ENCODE measurements around the gene SV2C.

SV2C gene

DNA sequence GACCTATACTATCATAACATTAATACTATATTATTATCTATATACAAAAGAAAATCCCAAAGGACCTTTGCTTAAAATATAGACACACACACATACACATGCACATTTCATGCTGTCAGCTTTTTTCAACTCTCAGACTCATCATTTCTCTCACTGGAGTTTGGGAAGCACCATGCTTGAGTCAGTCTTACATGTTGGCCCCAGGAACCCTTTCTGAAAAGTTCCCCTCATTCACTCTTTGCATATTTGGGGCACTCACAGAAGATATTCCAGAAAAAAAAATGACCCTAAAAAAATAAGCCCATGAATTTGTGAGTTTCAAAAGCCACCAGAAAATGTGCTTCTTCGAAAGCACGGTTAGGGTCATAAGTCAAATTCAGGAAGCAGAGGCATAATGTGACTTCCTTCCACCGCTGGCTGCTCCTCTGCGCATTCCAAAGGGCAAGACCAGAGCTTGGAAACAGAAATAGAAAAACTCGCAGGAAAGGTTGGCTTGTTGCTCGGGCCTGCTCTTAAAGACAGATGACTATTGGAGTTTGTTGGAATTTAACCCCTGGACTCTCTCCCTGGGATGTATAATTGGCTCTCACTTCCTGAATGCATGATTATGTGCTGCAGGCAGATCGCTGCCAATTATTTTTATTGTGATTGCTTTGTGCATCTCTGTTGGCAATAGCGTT is 190.2 kb downstream of the SV2C start:
- TF ChIP-seq ZNF8 (CRISPR knock-in tag; IDR thresholded peaks at IDR 0.05) (no peak), PPARA (CRISPR knock-in tag; IDR thresholded peaks at IDR 0.05; ENCODE audit: borderline replicate concordance) (no peak), CSDC2 (CRISPR knock-in tag; IDR thresholded peaks at IDR 0.05) (no peak), POU6F1 (CRISPR knock-in tag; IDR thresholded peaks at IDR 0.05; ENCODE audit: borderline replicate concordance, low read depth) (no peak), TOX (CRISPR knock-in tag; IDR thresholded peaks at IDR 0.05; ENCODE audit: borderline replicate concordance) (no peak), ARNTL (CRISPR knock-in tag; IDR thresholded peaks at IDR 0.05; ENCODE audit: borderline replicate concordance, low read depth) (no peak), GLIS3 (CRISPR knock-in tag; IDR thresholded peaks at IDR 0.05) (no peak), TCF4 (CRISPR knock-in tag; IDR thresholded peaks at IDR 0.05; ENCODE audit: borderline replicate concordance) (no peak), PATZ1 (CRISPR knock-in tag; IDR thresholded peaks at IDR 0.05; ENCODE audit: borderline replicate concordance) (no peak), ZC3H10 (CRISPR knock-in tag; IDR thresholded peaks at IDR 0.05) (no peak), SNAI2 (CRISPR knock-in tag; IDR thresholded peaks at IDR 0.05) (no peak), ZFP30 (CRISPR knock-in tag; IDR thresholded peaks at IDR 0.05) (no peak), OSR1 (CRISPR knock-in tag; IDR thresholded peaks at IDR 0.05) (no peak)
- ATAC-seq, result no peak

- TF ChIP-seq ZFP3 (CRISPR knock-in tag; IDR thresholded peaks at IDR 0.05) (no peak), GLIS3 (CRISPR knock-in tag; IDR thresholded peaks at IDR 0.05) (no peak), PPARA (CRISPR knock-in tag; IDR thresholded peaks at IDR 0.05; ENCODE audit: borderline replicate concordance) (no peak), ZC3H10 (CRISPR knock-in tag; IDR thresholded peaks at IDR 0.05) (no peak), TOX (CRISPR knock-in tag; IDR thresholded peaks at IDR 0.05; ENCODE audit: borderline replicate concordance) (no peak), ZNF565 (CRISPR knock-in tag; conservative IDR thresholded peaks at IDR 0.05; ENCODE audit: low read depth) (no peak), ESRRG (CRISPR knock-in tag; IDR thresholded peaks at IDR 0.05) (no peak), ISL1 (CRISPR knock-in tag; IDR thresholded peaks at IDR 0.05) (no peak), OSR1 (CRISPR knock-in tag; IDR thresholded peaks at IDR 0.05) (no peak), ZNF70 (CRISPR knock-in tag; IDR thresholded peaks at IDR 0.05) (no peak), BACH2 (CRISPR knock-in tag; IDR thresholded peaks at IDR 0.05; ENCODE audit: borderline replicate concordance) (no peak), ZNF8 (CRISPR knock-in tag; IDR thresholded peaks at IDR 0.05) (no peak), CSDC2 (CRISPR knock-in tag; IDR thresholded peaks at IDR 0.05) (no peak), ARNTL (CRISPR knock-in tag; IDR thresholded peaks at IDR 0.05; ENCODE audit: borderline replicate concordance, low read depth) (no peak), SNAI2 (CRISPR knock-in tag; IDR thresholded peaks at IDR 0.05) (no peak)
- TF ChIP-seq, protein P1, sequence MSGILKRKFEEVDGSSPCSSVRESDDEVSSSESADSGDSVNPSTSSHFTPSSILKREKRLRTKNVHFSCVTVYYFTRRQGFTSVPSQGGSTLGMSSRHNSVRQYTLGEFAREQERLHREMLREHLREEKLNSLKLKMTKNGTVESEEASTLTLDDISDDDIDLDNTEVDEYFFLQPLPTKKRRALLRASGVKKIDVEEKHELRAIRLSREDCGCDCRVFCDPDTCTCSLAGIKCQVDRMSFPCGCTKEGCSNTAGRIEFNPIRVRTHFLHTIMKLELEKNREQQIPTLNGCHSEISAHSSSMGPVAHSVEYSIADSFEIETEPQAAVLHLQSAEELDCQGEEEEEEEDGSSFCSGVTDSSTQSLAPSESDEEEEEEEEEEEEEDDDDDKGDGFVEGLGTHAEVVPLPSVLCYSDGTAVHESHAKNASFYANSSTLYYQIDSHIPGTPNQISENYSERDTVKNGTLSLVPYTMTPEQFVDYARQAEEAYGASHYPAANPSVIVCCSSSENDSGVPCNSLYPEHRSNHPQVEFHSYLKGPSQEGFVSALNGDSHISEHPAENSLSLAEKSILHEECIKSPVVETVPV (CRISPR knock-in tag; IDR thresholded peaks at IDR 0.05), result no peak
- TF ChIP-seq, protein P2, sequence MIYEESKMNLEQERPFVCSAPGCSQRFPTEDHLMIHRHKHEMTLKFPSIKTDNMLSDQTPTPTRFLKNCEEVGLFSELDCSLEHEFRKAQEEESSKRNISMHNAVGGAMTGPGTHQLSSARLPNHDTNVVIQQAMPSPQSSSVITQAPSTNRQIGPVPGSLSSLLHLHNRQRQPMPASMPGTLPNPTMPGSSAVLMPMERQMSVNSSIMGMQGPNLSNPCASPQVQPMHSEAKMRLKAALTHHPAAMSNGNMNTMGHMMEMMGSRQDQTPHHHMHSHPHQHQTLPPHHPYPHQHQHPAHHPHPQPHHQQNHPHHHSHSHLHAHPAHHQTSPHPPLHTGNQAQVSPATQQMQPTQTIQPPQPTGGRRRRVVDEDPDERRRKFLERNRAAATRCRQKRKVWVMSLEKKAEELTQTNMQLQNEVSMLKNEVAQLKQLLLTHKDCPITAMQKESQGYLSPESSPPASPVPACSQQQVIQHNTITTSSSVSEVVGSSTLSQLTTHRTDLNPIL (CRISPR knock-in tag; IDR thresholded peaks at IDR 0.05; ENCODE audit: low read depth), result no peak
- ATAC-seq, result no peak
These were observed 191.4 kb downstream of the SV2C start for GRCh38 chr5:76274571-76274970.

DNA sequence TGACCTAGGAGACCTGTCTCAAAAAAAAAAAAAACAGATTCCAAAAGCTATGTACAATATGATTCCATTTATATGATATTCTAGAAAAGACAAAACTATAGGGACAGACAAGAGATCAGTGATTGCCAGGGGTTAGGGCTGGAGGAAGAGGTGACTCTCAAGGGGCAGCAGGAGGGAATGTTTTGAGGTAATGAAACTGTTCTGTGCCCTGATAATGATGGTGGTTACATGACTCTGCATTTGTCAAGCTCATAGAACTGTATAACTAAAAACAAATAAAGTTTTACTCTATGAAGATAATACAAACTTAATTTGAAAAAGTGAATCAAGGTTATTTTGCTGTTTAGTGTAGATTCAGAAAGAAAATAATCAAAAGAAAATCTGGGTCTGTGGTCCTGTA is 194.6 kb downstream of the SV2C start:
- no peak for ATAC-seq
- TF ChIP-seq GLIS3 (CRISPR knock-in tag; IDR thresholded peaks at IDR 0.05) (no peak), ESRRG (CRISPR knock-in tag; IDR thresholded peaks at IDR 0.05) (no peak), ZNF565 (CRISPR knock-in tag; conservative IDR thresholded peaks at IDR 0.05; ENCODE audit: low read depth) (no peak), PPARA (CRISPR knock-in tag; IDR thresholded peaks at IDR 0.05; ENCODE audit: borderline replicate concordance) (no peak), ZFP30 (CRISPR knock-in tag; IDR thresholded peaks at IDR 0.05) (no peak), TOX (CRISPR knock-in tag; IDR thresholded peaks at IDR 0.05; ENCODE audit: borderline replicate concordance) (no peak), CSDC2 (CRISPR knock-in tag; IDR thresholded peaks at IDR 0.05) (no peak)

Measured in SK-N-SH treated with all-trans-retinoic acid at 6 μM for 48 hours (cell line).